SK-N-SH (cell line): ENCODE data around the gene ASPG. TPM values are rescaled to one million over a fixed set of nuclear protein-coding genes. Genes with fewer than 3 reads are reported as not detected.
"Not testable (repeated sequence)": the region's sequence is repeated elsewhere in the genome, so short reads cannot be mapped to it uniquely, and the experiment has no call there.

Experiments used
- CTCF ChIA-PET: fragments of 300-600, 350-600 bp; formaldehyde crosslinking; extraction: SDS; loops from one replicate; lab custom pipeline; 2021; lab: Yijun Ruan, JAX
- POLR2A ChIA-PET: fragments of 350-600 bp; sonication (Branson Sonifier 250); formaldehyde crosslinking; extraction: SDS; loops from one replicate; lab custom pipeline; 2020; ENCODE audit warnings: antibody characterized with exemption, inconsistent platforms; lab: Yijun Ruan, JAX
- DNase-seq: peaks from one replicate; pipeline ENCODE4 v3.0.0; 2012
- H2AFZ ChIP-seq: fragments of 200-600 bp; sonication (generic); 2 replicates; pipeline ENCODE4 v1.8.1; 2016; ENCODE audit warnings: antibody characterized with exemption, mild to moderate bottlenecking, low read depth
- H3F3A ChIP-seq: fragments of 200-600 bp; sonication (generic); replicated peaks from 2 replicates; pipeline ENCODE3; 2016; ENCODE audit warnings: antibody characterized with exemption, mild to moderate bottlenecking; ENCODE audit not compliant: insufficient read depth
- H3K27ac ChIP-seq, 2 experiments: fragments of 200-500 bp in 1 of 2; fragments of 200-600 bp in 1 of 2; sonication (Bioruptor generic) in 1 of 2; sonication (generic), shearing (Covaris generic) in 1 of 2; 2 replicates each; pipeline versions ENCODE4 v1.5.1 to v1.6.1; 2014 to 2016; ENCODE audit warnings: low read depth in 2 of 2, inconsistent platforms in 1 of 2, low read length in 1 of 2, mild to moderate bottlenecking in 1 of 2, mixed read lengths in 1 of 2
- H3K27me3 ChIP-seq: fragments of 200-600 bp; sonication (generic), shearing (Covaris generic); 2 replicates; pipeline ENCODE4 v1.6.1; 2016; ENCODE audit warnings: mixed run types; ENCODE audit not compliant: insufficient read depth
- H3K36me3 ChIP-seq, 2 experiments: fragments of 200-500 bp in 1 of 2; fragments of 200-600 bp in 1 of 2; sonication (Bioruptor generic) in 1 of 2; sonication (generic) in 1 of 2; replicated peaks in 1 of 2; 2 replicates each; pipeline versions ENCODE3 to v1.5.1; 2014 to 2016; ENCODE audit warnings: low read length in 1 of 2, mild to moderate bottlenecking in 1 of 2; ENCODE audit not compliant: insufficient read depth in 2 of 2, control insufficient read depth in 1 of 2
- H3K4me1 ChIP-seq, 2 experiments: fragments of 200-500 bp in 1 of 2; fragments of 200-600 bp in 1 of 2; sonication (Bioruptor generic) in 1 of 2; sonication (generic), shearing (Covaris generic) in 1 of 2; 2 replicates each; pipeline versions ENCODE4 v1.5.1 to v1.6.1; 2014 to 2016; ENCODE audit warnings: low read depth in 1 of 2, low read length in 1 of 2, mixed run types in 1 of 2; ENCODE audit not compliant: insufficient read depth in 2 of 2, control insufficient read depth in 1 of 2
- H3K4me2 ChIP-seq: fragments of 200-600 bp; sonication (generic), shearing (Covaris generic); 2 replicates; pipeline ENCODE4 v1.6.1; 2017; ENCODE audit warnings: mixed run types
- H3K4me3 ChIP-seq, 2 experiments: fragments of 200-500 bp in 1 of 2; fragments of 200-600 bp in 1 of 2; sonication (Bioruptor generic) in 1 of 2; sonication (generic), shearing (Covaris generic) in 1 of 2; 2 replicates each; pipeline versions ENCODE4 v1.5.1 to v1.8.1; 2014 to 2016; ENCODE audit warnings: low read depth in 2 of 2, inconsistent platforms in 1 of 2, low read length in 1 of 2, mild to moderate bottlenecking in 1 of 2, mixed read lengths in 1 of 2, moderate library complexity in 1 of 2
- H3K79me2 ChIP-seq: fragments of 200-600 bp; sonication (generic); 2 replicates; pipeline ENCODE4 v1.8.1; 2017; ENCODE audit warnings: mild to moderate bottlenecking; ENCODE audit not compliant: insufficient read depth
- H3K9ac ChIP-seq: fragments of 200-600 bp; sonication (generic); 2 replicates; pipeline ENCODE4 v1.6.1; 2017; ENCODE audit warnings: mixed run types
- H3K9me2 ChIP-seq: fragments of 200-600 bp; sonication (generic); 2 replicates; pipeline ENCODE4 v1.6.1; 2017; ENCODE audit warnings: mixed run types
- H3K9me3 ChIP-seq: fragments of 200-600 bp; sonication (generic); 2 replicates; pipeline ENCODE4 v1.6.1; 2017; ENCODE audit warnings: mixed run types, mild to moderate bottlenecking, moderate library complexity
- H4K20me1 ChIP-seq: fragments of 200-600 bp; sonication (generic); 2 replicates; pipeline ENCODE4 v1.6.1; 2017; ENCODE audit warnings: mild to moderate bottlenecking, mixed run types; ENCODE audit not compliant: insufficient read depth
- CTCF ChIP-seq: fragments of 200-600 bp; sonication (generic); IDR thresholded peaks from 2 replicates; pipeline ENCODE4 v1.6.1; 2017; ENCODE audit warnings: antibody characterized with exemption, mild to moderate bottlenecking, moderate library complexity
- ELF1 ChIP-seq: IDR thresholded peaks from 2 replicates; pipeline ENCODE4 v1.4.0; 2012
- EZH2phosphoT487 ChIP-seq: fragments of 200-600 bp; sonication (generic); IDR thresholded peaks from 2 replicates; pipeline ENCODE4 v1.6.1; 2017; ENCODE audit warnings: low read depth, mixed run types, mild to moderate bottlenecking, antibody characterized with exemption, moderate library complexity, borderline replicate concordance
- FOXM1 ChIP-seq: IDR thresholded peaks from 2 replicates; pipeline ENCODE4 v1.4.0; 2012; ENCODE audit warnings: low read depth, mild to moderate bottlenecking
- GATA2 ChIP-seq: sonication (generic); formaldehyde crosslinking; IDR thresholded peaks from 2 replicates; pipeline ENCODE4 v1.5.0; 2020; ENCODE audit warnings: mild to moderate bottlenecking, missing genetic modification reagents
- IRF3 ChIP-seq: fragments of 150-350 bp; IDR thresholded peaks from 2 replicates; pipeline ENCODE4 v1.6.1; 2016; ENCODE audit warnings: mild to moderate bottlenecking, low read depth, low read length
- MAX ChIP-seq: IDR thresholded peaks from 2 replicates; pipeline ENCODE4 v1.4.0; 2012; ENCODE audit warnings: low read depth
- NFIC ChIP-seq: IDR thresholded peaks from 2 replicates; pipeline ENCODE4 v1.4.0; 2012; ENCODE audit warnings: borderline replicate concordance
- PBX3 ChIP-seq: IDR thresholded peaks from 2 replicates; pipeline ENCODE4; 2012
- POLR2AphosphoS5 ChIP-seq: IDR thresholded peaks from 2 replicates; pipeline ENCODE4 v1.6.1; 2012; ENCODE audit warnings: low read depth, low read length
- RFX5 ChIP-seq: IDR thresholded peaks from 2 replicates; pipeline ENCODE4 v1.6.1; 2012; ENCODE audit warnings: mild to moderate bottlenecking, improper control_type of control experiment, low read length
- SMC3 ChIP-seq: IDR thresholded peaks from 2 replicates; pipeline ENCODE4 v1.6.1; 2012; ENCODE audit warnings: low read depth, low read length, improper control_type of control experiment
- TAF1 ChIP-seq: IDR thresholded peaks from 2 replicates; pipeline ENCODE4 v1.6.1; 2012; ENCODE audit warnings: low read depth, mild to moderate bottlenecking, low read length, moderate library complexity, borderline replicate concordance
- TCF12 ChIP-seq: IDR thresholded peaks from 2 replicates; pipeline ENCODE4 v1.4.0; 2012
- TEAD4 ChIP-seq: IDR thresholded peaks from 2 replicates; pipeline ENCODE4 v1.4.0; 2012; ENCODE audit warnings: mild to moderate bottlenecking, borderline replicate concordance; ENCODE audit not compliant: insufficient read depth
- USF1 ChIP-seq: IDR thresholded peaks from 2 replicates; pipeline ENCODE4 v1.4.0; 2012; ENCODE audit warnings: low read depth, borderline replicate concordance
- WGBS: methylation state at CpG from one replicate; pipeline ENCODE4 v1.1.6; 2017; ENCODE audit warnings: low lambda C conversion rate; 5-methylcytosine and 5-hydroxymethylcytosine counted together
- polyA plus RNA-seq, 3 experiments: library from polyadenylated mRNA; depleted of rRNA; stranded (reverse); fragments of >200 nt; gene quantifications; 2 replicates each; pipeline ENCODE4 v1.2.3, GENCODE V29; 2012

Gene ASPG
- polyA plus RNA-seq, 1 of the 3 experiments (the other 2 are of a cell fraction): not detected

- H3F3A ChIP-seq: no peaks in the 10 kb centered on the region
- H3K27ac ChIP-seq: peak overlapping the region in 1 of 2 experiments; percentile 13; a peak in 1 of 4 replicates
- H4K20me1 ChIP-seq: no peaks in the 10 kb centered on the region
- no peak for TF ChIP-seq SMC3
- TF ChIP-seq ELF1: no peak
- TF ChIP-seq USF1: no peak
- no peak for TF ChIP-seq RFX5
- TF ChIP-seq IRF3: no peak
- TF ChIP-seq TCF12: no peak
- TF ChIP-seq MAX: no peak
- no peak for TF ChIP-seq NFIC
- no peak for TF ChIP-seq GATA2
- TF ChIP-seq FOXM1: no peak
- no peak for TF ChIP-seq PBX3
- no peak for TF ChIP-seq TAF1
- TF ChIP-seq POLR2AphosphoS5: no peak
- TF ChIP-seq TEAD4: no peak
- TF ChIP-seq EZH2phosphoT487: no peak
- no peak for TF ChIP-seq CTCF
- TF ChIP-seq, all 33 proteins: peak for 0
- Histone ChIP-seq H3K9me3 (no peaks in the 10 kb centered on the region), H3K36me3 (no peaks in the 10 kb centered on the region), H3K9ac (no peak overlapping the region), H3K79me2 (no peaks in the 10 kb centered on the region), H3K9me2 (no peaks in the 10 kb centered on the region), H2AFZ (no peak overlapping the region), H3K4me1 (peaks cover 16 to 94% of the 10 kb centered on the region in 2 experiments; a peak in 2 of 4 replicates), H3K27me3 (no peaks in the 10 kb centered on the region), H3K4me2 (no peak overlapping the region), H3K4me3 (no peak overlapping the region)
- DNase-seq: no peak
- ChIA-PET POLR2A (interaction anchor here (0.6 to 1.4 kb wide), 2 partner anchors 72 to 427 kb away, joined by 3 read pairs; partner anchors contain the start of gene C14orf180), CTCF (interaction anchor here (0.6 to 7.0 kb wide), 7 partner anchors 13 to 616 kb away, joined by 3 to 48 read pairs (median 4); no protein-coding TSS in a partner anchor)
- WGBS: 94% methylated on average over 12 of the region's 21 CpGs
Measured at GRCh38 chr14:104152686-104153393, 67.3 kb downstream of the ASPG start.

- 52% methylated on average over 5 of the region's 7 CpGs for WGBS
- H3K27ac ChIP-seq, H3K4me3 ChIP-seq, H3K9me2 ChIP-seq, H3F3A ChIP-seq, H2AFZ ChIP-seq, H4K20me1 ChIP-seq, H3K27me3 ChIP-seq, H3K4me2 ChIP-seq, H3K79me2 ChIP-seq, H3K9me3 ChIP-seq, H3K36me3 ChIP-seq, DNase-seq, H3K9ac ChIP-seq: not testable (repeated sequence)
- H3K4me1 ChIP-seq: peaks cover 16 to 94% of the 10 kb centered on the region in 2 experiments; a peak in 2 of 4 replicates
- ChIA-PET POLR2A (interaction anchor here (0.6 kb wide), 1 partner anchor 426 kb away, joined by 3 read pairs; the partner anchor contains the start of gene C14orf180), CTCF (interaction anchor here (1.2 to 7.0 kb wide), 2 partner anchors 70 to 615 kb away, joined by 3 to 48 read pairs; no protein-coding TSS in a partner anchor)
Measured at GRCh38 chr14:104153394-104153755, 67.9 kb downstream of the ASPG start.
